Hypothalamus (tissue), 51 donors: ENCODE results near the gene ANXA2R.
A peak's percentile ranks its signal among the peaks of the same experiment; 100 is the strongest.
"Not testable (repeated sequence)": the region's sequence is repeated elsewhere in the genome, so short reads cannot be mapped to it uniquely, and the experiment has no call there.

ENCODE experiments used
- DNase-seq, 51 donors: peaks; one replicate each; lab custom pipeline; 2025; lab: John Stamatoyannopoulos, UW

The ANXA2R gene

GRCh38 chr5:43061352-43062075 lies 21.4 kb upstream of the ANXA2R start:
- DNase-seq = no peak

GRCh38 chr5:43060020-43060419 lies 19.9 kb upstream of the ANXA2R start:
- DNase-seq = not testable (repeated sequence)

DNA sequence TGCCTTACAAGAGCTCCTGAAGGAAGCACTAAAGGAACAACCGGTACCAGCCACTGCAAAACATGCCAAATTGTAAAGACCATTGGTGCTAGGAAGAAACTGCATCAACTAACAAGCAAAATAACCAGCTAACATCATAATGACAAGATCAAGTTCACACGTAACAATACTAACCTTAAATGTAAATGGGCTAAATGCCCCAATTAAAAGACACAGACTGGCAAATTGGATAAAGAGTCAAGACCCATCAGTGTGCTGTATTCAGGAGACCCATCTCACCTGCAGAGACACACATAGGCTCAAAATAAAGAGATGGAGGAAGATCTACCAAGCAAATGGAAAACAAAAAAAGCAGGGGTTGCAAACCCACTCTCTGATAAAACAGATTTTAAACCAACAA lies 15.0 kb upstream of the ANXA2R start:
- DNase-seq = not testable (repeated sequence)

DNA sequence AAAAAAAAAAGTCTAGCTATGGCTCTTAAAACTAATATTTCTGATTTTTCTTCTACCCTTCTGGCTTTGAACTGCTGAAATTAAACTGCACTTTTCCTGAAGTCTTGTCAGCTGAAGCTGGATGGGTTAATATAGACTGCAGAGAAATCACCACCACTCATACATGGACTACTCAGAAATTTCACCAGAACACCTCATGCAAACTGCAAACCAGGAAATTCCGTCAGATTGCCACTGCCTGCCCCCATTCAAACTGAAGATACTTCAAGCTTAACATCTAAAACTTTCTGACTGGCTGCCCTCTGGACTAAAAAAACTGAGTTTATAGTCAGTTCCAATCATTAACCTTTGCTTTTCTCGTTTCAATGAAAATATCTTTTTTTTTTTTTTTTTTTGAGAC lies 11.6 kb upstream of the ANXA2R start:
- no peak for DNase-seq

GRCh38 chr5:43050384-43050783 lies 10.3 kb upstream of the ANXA2R start:
- DNase-seq = no peak

DNA sequence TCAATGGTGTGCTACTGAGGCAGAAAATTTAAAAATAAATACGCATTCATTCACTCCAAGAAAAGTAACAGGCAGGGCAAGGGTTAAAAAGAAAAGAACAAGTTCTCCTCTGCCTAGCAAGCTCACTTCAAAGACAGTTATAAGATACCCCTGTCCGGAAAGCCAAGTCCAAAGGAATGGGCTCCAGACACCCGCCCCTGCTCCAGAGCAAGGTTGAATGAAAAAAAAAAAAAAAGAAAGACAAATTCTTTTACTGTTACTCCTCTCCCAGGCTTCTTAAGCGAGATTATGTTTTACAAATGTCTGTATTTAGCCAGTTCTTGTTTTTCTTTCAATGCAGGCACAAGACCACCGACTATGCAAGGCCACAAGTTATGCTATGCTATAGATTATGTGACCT lies 9.1 kb upstream of the ANXA2R start:
- DNase-seq = no peak

- no peak for DNase-seq
Observed at GRCh38 chr5:43046474-43046873, 6.4 kb upstream of the ANXA2R start.

DNA sequence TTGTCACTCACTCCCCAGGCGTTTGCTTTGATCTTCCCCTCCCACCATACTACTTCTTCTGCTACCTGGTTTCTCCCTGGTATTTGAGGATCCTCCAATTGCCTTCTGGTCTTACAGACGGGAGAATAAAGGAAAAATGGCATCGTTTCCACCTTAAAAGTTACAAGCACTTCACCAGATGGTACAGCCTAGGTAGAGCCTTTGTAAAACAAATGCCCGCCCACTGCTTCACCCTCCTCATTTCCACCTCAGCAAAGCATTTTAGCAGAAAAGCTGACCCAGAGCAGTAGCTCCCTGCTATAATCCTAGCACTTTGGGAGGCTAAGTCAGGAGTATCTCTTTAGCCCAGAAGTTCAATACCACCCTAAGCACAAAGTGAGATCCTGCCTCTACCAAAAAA lies 5.1 kb upstream of the ANXA2R start:
- DNase-seq = no peak

DNA sequence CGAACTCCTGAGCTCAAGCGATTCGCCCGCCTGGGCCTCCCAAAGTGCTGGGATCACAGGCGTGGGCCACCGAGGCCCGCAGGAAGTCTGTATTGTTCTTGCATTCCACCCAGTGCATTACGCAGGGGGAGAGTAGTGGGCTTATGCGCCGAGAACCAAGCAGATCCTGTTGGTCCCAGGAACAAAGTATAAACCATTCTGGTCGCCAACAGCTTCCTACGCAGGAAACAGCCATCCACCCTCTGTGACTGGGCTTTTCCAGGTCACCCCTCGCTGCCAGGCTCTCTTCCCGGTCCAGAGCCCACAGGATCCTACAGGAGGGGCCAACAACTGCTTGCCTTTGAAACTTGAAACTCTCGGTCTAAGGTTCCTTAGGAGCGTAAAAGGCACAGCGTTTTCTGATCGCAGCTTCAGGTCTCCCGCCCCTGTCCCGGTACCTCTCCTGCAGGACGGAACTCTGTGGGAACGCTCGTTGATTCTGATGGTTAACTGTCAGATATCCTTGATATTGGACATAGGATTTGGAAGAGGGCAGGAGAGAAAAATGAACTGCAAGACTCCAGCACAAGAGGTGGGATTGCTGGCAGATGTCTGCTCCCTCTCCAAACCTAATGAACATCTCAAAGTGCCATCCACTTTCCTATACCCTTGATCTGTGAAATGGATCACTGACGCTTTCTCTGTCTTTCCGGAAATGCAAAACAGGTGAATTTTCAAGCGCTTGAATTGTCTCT lies 4.2 kb upstream of the ANXA2R start:
- DNase-seq = no peak

- DNase-seq = no peak
Observed at GRCh38 chr5:43043400-43043756, 3.3 kb upstream of the ANXA2R start.

GRCh38 chr5:43042626-43043399 lies 2.7 kb upstream of the ANXA2R start:
- peak in 40 of 51 donors; percentile 20 to 85 (median 66) for DNase-seq

DNA sequence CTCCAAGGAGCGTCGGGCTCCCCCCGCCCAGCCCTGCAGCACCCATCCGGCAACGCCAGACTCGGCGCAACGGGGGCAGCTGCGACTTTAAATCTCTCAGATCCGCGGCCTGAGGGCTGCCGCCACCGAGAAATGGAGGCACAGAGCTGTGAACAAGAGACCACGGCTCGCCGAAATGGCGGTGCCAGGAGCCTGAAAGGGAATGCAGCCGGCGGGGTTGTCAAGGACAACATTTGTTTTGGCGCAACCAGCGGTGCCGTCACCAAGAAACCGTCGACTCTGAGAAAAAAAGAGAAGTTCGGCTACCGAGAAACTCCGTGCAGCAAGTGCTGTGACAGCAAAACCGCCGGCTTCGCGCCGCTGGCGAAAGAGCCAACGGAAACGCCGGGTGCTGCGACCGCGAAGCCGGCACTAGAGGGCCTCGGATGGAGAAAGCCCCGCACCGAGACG lies 2.1 kb upstream of the ANXA2R start:
- DNase-seq = peak in 45 of 51 donors; percentile 21 to 87 (median 68)

DNA sequence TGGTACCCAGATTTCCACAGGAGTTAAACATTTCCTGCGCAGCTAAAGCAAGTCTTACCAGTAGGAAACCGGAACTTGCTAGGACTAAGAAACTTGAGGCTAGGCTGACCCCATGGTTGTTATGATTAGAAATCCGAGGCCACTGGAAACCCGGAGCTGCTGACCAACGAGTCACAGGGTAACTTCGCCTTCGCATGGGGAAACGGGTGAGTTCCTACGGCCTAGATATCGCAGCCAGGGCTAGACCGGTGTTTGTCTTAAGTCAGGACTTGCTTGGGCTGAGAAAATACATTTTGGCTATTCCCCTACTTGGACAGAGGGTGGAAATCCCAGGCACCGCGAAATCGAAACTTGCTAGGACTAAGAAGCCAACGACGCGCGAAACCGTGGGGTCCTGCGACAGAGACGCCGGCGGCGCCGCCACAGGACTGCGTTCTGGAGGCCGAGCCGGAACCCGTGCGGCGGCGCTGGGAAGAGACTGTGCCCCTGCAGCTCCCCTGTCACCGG lies 1.6 kb upstream of the ANXA2R start:
- DNase-seq = peak in 31 of 51 donors; percentile 38 to 86 (median 65)

- peak in 2 of 51 donors; percentile 75 to 81 for DNase-seq
Observed at GRCh38 chr5:43041110-43041668, 1.1 kb upstream of the ANXA2R start.

DNA sequence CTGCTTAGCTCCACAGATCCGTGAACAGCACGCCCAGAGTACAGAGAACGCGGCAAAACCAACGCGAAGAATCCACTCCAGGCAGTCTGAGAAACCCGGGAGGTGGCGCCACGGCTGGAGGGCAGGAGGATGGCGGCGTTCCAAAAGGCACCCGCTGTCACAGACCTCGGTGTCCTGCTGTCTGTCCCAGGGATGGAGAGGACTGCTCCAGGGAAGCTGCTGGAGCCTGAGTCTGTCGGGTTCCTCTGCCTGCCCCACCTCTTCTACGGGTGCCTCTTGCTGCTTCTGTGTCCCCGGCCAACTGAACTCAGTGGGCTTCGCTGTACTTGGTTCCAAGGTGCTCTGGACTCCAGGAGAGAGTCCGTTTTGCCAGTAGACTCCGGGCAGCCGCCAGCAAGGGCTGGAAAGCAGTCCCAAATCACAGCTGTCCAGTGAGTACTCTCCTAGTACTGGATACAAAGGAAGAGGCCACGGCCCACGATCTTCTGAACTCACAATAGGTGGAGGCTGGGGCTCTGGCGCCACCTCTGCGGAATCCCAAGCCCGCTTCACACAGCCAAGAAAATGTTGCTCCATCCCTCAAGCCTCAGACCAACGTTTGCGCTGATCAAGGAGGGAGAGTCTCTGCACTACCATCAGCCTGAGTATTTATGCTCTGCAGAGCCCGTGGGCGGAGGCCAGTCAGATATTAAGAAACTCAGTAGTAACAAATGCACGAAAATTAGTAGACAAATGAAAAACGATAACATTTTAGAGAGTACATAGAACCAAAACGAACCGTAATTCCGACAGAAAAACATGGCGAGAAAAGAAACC lies 440 bp downstream of the ANXA2R start:
- DNase-seq = peak in 11 of 51 donors; percentile 8 to 51 (median 32)

DNA sequence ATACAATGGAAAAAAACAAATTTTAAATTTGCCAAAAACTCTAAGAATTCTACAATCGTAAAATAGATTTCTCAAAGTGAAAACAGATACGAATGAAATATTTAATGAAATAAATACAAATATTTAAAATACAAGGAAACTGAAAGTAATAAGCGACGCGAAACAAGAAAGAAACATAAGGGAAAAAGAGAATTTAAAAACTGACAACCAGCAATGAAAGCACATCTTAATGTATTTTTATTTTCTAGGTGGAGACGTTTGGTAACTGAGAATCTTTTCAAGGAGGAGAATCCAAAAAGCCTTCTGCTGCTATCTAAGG lies 1.0 kb downstream of the ANXA2R start:
- no peak for DNase-seq

DNA sequence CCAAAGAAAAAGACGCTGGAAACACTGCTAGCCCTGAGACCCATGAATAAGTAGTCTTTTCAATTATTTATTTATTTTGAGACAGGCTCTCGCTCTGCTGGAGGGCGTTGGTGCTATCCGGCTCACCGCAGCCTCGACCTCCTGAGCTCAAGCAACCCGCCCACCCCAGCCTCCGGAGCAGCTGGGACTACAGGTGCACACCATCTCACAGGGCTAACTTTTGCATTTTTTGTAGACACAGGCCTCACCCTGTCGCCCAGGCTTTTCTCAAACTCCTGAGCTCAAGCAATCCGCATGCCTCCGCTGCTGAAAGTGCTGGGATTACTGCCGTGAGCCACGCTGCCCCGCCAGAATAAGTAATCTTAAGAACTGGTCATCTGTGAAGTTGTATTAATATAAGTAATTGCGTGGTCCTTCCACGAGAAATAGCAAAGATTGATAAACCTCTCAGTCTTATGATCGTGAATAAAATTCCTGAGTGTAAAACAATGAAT lies 1.6 kb downstream of the ANXA2R start:
- no peak for DNase-seq

DNA sequence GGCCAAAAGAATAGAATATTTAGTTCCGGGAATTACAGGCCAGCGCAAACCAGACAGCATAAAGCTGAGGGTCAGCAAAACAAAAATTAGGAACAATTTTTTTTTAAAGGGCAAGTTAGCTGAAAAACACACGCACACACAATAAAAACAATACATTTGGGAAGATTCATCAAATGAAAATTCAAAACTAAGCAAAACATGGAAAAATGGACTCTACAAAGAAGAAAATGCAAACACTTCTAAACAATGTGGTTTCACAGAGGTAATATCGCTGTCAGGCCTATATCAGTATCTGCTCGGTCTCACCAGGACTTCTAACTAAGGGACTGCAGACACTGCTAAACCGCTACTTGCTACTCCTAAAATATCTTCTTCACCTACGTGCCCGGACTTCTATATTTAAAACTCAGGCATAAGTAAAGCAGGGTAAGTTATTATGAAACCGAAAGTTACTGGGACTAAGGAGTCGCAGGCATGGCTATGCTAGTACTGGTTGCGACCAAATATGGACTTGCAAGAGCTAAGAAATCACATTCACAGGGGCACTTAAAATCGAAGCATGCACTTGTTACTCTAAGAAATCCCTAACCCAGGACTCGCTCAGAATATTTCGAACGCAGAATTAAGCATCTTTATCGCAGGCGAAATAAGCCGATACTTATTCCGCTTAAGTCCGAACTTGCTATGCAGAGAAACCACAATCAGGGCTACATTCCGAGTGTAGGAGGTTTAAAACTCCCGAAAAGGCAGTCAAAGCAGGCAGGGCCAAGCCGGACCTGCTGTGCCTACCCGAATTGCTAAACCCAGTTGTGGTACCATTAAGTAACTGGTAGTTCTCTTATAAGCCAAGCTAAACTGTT lies 2.3 kb downstream of the ANXA2R start:
- no peak for DNase-seq
